ENCODE data around the gene OR11L1.

DNA sequence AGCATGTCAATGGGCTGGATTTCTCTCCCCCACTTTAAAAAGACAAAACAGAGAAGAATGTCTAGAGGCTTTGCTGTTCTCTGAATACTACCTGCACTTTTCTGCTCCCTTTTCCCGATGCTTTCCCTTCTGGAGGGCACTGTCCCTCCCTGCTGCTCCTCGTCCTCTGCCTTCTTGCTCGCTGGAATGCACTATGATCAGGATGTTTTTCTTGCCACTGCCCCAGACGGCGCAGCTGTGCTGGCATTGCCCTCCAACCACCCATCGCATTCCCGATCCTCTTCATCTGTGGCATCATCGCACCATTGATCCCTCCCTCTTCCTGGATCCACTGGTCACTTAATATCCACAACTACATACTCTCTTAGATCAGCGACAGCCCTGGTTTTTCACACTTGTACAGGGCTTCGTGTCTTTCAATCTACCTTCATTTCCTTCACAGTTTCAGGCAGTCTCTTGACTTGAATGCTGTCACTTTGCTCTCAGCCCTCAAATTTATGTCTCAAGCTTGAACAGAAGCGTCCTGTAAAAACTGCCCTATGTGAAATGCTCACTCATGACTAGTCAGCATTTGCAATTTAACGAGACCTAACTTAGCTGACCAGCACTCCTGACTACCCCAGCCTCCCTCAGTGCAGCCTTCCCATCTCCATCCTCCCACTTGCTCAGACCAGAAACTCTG, 3.5 kb upstream of the OR11L1 start:
- TF ChIP-seq EP300 (IDR thresholded peaks at IDR 0.05; ENCODE audit: low read depth) (no peak), POLR2AphosphoS5 (IDR thresholded peaks at IDR 0.05) (no peak), CTCF (IDR thresholded peaks at IDR 0.05) (no peak), POLR2A (IDR thresholded peaks at IDR 0.05) (no peak)

Data from transverse colon (tissue), 4 donors.